WTC11 (cell line): ENCODE measurements around the gene CADM1. TPM values are rescaled to one million over a fixed set of nuclear protein-coding genes. Genes with fewer than 3 reads are reported as not detected.

Experiments
- ATAC-seq: fragments of 200-7000 bp; cut with Tn5 transposase; 2 replicates; pipeline ENCODE4 v1.10.0; 2021; ENCODE audit warnings: mild to moderate bottlenecking, moderate library complexity
- CTCF ChIA-PET: fragments of 300-600 bp; sonication (Branson Sonifier 250); formaldehyde crosslinking; loops from one replicate; lab custom pipeline; 2021; ENCODE audit warnings: antibody characterized with exemption; lab: Charles Lee
- POLR2A ChIA-PET: fragments of 350-600 bp; sonication (Branson Sonifier 250); formaldehyde crosslinking; loops from one replicate; lab custom pipeline; 2021; ENCODE audit warnings: antibody characterized with exemption; lab: Charles Lee
- DNase-seq: peaks from one replicate; pipeline ENCODE4 v3.0.0; 2021; ENCODE audit warnings: low spot score
- H3K27ac Mint-ChIP-seq: 2 replicates; pipeline ENCODE4 v1.8.0; 2021; ENCODE audit warnings: mixed read lengths
- H3K27me3 Mint-ChIP-seq: 2 replicates; pipeline ENCODE4 v1.8.0; 2021; ENCODE audit warnings: low read depth, mild to moderate bottlenecking, moderate library complexity, mixed read lengths
- H3K36me3 Mint-ChIP-seq: 2 replicates; pipeline ENCODE4 v1.8.0; 2021; ENCODE audit warnings: mixed read lengths
- H3K4me1 Mint-ChIP-seq: 2 replicates; pipeline ENCODE4 v1.8.0; 2022; ENCODE audit warnings: mixed read lengths
- H3K4me3 Mint-ChIP-seq: 2 replicates; pipeline ENCODE4 v1.8.0; 2021; ENCODE audit warnings: mild to moderate bottlenecking, moderate library complexity, mixed read lengths
- H3K9me3 Mint-ChIP-seq: 2 replicates; pipeline ENCODE4 v1.8.0; 2021; ENCODE audit warnings: mixed read lengths
- CDX4 ChIP-seq: fragments of 250-450 bp; sonication (Bioruptor Pico); IDR thresholded peaks from 2 replicates; pipeline ENCODE4 v1.9.0; 2021; ENCODE audit warnings: moderate library complexity, mild to moderate bottlenecking, inconsistent platforms, borderline replicate concordance
- ESRRA ChIP-seq: sonication (generic); formaldehyde crosslinking; IDR thresholded peaks from 2 replicates; pipeline ENCODE4 v1.8.1; 2022; ENCODE audit warnings: mild to moderate bottlenecking, missing genetic modification reagents, borderline replicate concordance
- HMGA2 ChIP-seq: fragments of 250-450 bp; sonication (Bioruptor Pico); IDR thresholded peaks from 2 replicates; pipeline ENCODE4 v1.4.0; 2021; ENCODE audit warnings: mild to moderate bottlenecking, moderate library complexity
- NFATC4 ChIP-seq: fragments of 250-450 bp; sonication (Bioruptor Pico); IDR thresholded peaks from 2 replicates; pipeline ENCODE4 v1.9.0; 2021; ENCODE audit warnings: mild to moderate bottlenecking
- NR1H2 ChIP-seq: sonication (generic); formaldehyde crosslinking; IDR thresholded peaks from 2 replicates; pipeline ENCODE4 v1.9.0; 2021; ENCODE audit warnings: mild to moderate bottlenecking, moderate library complexity, missing genetic modification reagents
- NR3C1 ChIP-seq: sonication (generic); formaldehyde crosslinking; conservative IDR thresholded peaks from 2 replicates; pipeline ENCODE4 v1.8.1; 2023; ENCODE audit warnings: low read depth, mild to moderate bottlenecking, missing genetic modification reagents
- PRDM15 ChIP-seq: sonication (generic); formaldehyde crosslinking; IDR thresholded peaks from 2 replicates; pipeline ENCODE4 v1.8.0; 2022; ENCODE audit warnings: missing genetic modification reagents
- TCF7 ChIP-seq: sonication (generic); formaldehyde crosslinking; IDR thresholded peaks from 2 replicates; pipeline ENCODE4 v1.8.0; 2022; ENCODE audit warnings: mild to moderate bottlenecking, low read depth, missing genetic modification reagents, moderate library complexity
- ZNF396 ChIP-seq: fragments of 250-450 bp; sonication (Bioruptor Pico); IDR thresholded peaks from 2 replicates; pipeline ENCODE4 v1.8.0; 2021; ENCODE audit warnings: mild to moderate bottlenecking, moderate library complexity, borderline replicate concordance
- ZNF416 ChIP-seq: fragments of 250-450 bp; sonication (Bioruptor Pico); IDR thresholded peaks from 2 replicates; pipeline ENCODE4 v1.9.0; 2021; ENCODE audit warnings: mild to moderate bottlenecking, inconsistent platforms
- total RNA-seq: library from RNA; stranded (reverse); gene quantifications from 3 replicates; pipeline ENCODE4 v1.2.3, GENCODE V29; 2021
- TF ChIP-seq, protein P1 (sequence below): sonication (generic); formaldehyde crosslinking; IDR thresholded peaks from 2 replicates; pipeline ENCODE4 v1.8.1; 2023; ENCODE audit warnings: mild to moderate bottlenecking, moderate library complexity, missing genetic modification reagents
- TF ChIP-seq, protein P2 (sequence below): sonication (generic); formaldehyde crosslinking; IDR thresholded peaks from 2 replicates; pipeline ENCODE4 v1.8.0; 2023; ENCODE audit warnings: missing genetic modification reagents, mild to moderate bottlenecking, borderline replicate concordance
- TF ChIP-seq, protein P3 (sequence below): sonication (generic); formaldehyde crosslinking; conservative IDR thresholded peaks from 2 replicates; pipeline ENCODE4 v1.8.1; 2023; ENCODE audit warnings: mild to moderate bottlenecking, low read depth, missing genetic modification reagents, moderate library complexity
- TF ChIP-seq, protein P4 (sequence below): sonication (generic); formaldehyde crosslinking; IDR thresholded peaks from 2 replicates; pipeline ENCODE4 v1.8.1; 2022; ENCODE audit warnings: low read depth, mild to moderate bottlenecking, moderate library complexity, missing genetic modification reagents, borderline replicate concordance

CADM1 gene
- total RNA-seq, 1 experiment from 2014 or later = 26.8 TPM

DNA sequence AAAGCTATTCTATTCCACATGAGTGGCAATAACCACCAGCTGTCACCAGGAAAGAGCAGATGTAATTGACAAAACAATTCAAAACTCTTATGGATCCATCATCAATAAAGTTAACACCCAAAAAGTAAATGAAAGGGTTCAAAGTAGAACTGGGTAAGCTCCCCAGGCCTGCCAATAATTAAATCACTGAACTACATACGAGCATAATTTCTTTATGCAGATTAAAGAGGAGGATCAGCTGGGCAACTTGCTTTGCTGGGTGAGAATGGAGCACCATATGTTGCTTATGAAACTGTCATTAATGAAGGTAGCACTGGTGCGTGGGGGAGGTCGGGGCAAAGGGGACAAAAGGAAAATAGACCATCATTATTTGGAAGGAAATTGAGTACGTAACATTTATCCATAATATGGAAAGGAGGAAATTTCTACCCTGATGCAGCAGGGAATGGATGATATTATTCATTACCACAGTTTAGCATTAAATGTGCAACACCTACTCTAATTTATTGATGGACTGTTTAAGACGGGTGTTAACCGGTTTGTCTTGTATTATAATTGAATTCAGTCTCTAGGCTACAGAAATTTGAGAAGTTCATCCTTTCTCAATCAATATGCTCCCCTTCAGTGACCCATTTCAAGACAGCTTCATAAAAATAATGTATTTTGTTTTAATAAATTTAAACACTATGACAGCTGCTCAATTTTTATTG, 315.9 kb downstream of the CADM1 start (continued):
- TF ChIP-seq, protein P1, sequence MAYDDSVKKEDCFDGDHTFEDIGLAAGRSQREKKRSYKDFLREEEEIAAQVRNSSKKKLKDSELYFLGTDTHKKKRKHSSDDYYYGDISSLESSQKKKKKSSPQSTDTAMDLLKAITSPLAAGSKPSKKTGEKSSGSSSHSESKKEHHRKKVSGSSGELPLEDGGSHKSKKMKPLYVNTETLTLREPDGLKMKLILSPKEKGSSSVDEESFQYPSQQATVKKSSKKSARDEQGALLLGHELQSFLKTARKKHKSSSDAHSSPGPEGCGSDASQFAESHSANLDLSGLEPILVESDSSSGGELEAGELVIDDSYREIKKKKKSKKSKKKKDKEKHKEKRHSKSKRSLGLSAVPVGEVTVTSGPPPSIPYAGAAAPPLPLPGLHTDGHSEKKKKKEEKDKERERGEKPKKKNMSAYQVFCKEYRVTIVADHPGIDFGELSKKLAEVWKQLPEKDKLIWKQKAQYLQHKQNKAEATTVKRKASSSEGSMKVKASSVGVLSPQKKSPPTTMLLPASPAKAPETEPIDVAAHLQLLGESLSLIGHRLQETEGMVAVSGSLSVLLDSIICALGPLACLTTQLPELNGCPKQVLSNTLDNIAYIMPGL = no peak
- TF ChIP-seq NFATC4 (no peak), PRDM15 (no peak)

GRCh38 chr11:115185931-115186330, 318.3 kb downstream of the CADM1 start:
- H3K9me3 Mint-ChIP-seq = no peaks in the 10 kb centered on the region
- no peak for DNase-seq
- no peak for ATAC-seq
- no peak overlapping the region for H3K4me3 Mint-ChIP-seq
- ChIA-PET POLR2A (no interaction called here), CTCF (no interaction called here)
- no peaks in the 10 kb centered on the region for H3K36me3 Mint-ChIP-seq
- peaks cover 3% of the 10 kb centered on the region; the same call in 1 of the 2 replicates for H3K27me3 Mint-ChIP-seq
- H3K4me1 Mint-ChIP-seq = peaks cover 9% of the 10 kb centered on the region; the same call in 1 of the 2 replicates
- TF ChIP-seq NR1H2 (CRISPR knock-in tag) (no peak), ZNF416 (CRISPR knock-in tag) (no peak), CDX4 (CRISPR knock-in tag) (no peak)
- TF ChIP-seq, protein P2, sequence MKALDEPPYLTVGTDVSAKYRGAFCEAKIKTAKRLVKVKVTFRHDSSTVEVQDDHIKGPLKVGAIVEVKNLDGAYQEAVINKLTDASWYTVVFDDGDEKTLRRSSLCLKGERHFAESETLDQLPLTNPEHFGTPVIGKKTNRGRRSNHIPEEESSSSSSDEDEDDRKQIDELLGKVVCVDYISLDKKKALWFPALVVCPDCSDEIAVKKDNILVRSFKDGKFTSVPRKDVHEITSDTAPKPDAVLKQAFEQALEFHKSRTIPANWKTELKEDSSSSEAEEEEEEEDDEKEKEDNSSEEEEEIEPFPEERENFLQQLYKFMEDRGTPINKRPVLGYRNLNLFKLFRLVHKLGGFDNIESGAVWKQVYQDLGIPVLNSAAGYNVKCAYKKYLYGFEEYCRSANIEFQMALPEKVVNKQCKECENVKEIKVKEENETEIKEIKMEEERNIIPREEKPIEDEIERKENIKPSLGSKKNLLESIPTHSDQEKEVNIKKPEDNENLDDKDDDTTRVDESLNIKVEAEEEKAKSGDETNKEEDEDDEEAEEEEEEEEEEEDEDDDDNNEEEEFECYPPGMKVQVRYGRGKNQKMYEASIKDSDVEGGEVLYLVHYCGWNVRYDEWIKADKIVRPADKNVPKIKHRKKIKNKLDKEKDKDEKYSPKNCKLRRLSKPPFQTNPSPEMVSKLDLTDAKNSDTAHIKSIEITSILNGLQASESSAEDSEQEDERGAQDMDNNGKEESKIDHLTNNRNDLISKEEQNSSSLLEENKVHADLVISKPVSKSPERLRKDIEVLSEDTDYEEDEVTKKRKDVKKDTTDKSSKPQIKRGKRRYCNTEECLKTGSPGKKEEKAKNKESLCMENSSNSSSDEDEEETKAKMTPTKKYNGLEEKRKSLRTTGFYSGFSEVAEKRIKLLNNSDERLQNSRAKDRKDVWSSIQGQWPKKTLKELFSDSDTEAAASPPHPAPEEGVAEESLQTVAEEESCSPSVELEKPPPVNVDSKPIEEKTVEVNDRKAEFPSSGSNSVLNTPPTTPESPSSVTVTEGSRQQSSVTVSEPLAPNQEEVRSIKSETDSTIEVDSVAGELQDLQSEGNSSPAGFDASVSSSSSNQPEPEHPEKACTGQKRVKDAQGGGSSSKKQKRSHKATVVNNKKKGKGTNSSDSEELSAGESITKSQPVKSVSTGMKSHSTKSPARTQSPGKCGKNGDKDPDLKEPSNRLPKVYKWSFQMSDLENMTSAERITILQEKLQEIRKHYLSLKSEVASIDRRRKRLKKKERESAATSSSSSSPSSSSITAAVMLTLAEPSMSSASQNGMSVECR (CRISPR knock-in tag) = no peak
- TF ChIP-seq, all 79 proteins: peak for 0
- H3K27ac Mint-ChIP-seq = no peak overlapping the region

DNA sequence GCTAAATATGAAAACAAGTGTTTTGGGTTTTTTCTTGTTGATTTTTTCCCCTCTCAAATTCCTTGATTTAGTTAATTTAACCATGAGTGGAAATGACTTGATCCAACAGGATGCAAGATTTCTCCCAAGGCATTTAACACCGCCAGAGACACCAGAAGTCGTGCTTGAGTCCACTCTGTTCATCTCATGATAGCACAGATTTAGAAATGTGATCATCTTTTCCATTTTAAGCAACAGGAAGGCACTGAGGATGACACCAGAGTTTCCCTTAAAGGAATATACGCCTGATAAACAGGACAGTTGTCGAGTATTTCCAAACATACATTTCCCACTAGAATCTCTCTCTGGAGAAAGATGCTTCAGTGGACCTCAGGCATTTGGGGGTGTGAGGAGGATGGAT, 318.7 kb downstream of the CADM1 start:
- POLR2A ChIA-PET = no interaction called here
- H3K4me3 Mint-ChIP-seq = no peak overlapping the region
- TF ChIP-seq, protein P3, sequence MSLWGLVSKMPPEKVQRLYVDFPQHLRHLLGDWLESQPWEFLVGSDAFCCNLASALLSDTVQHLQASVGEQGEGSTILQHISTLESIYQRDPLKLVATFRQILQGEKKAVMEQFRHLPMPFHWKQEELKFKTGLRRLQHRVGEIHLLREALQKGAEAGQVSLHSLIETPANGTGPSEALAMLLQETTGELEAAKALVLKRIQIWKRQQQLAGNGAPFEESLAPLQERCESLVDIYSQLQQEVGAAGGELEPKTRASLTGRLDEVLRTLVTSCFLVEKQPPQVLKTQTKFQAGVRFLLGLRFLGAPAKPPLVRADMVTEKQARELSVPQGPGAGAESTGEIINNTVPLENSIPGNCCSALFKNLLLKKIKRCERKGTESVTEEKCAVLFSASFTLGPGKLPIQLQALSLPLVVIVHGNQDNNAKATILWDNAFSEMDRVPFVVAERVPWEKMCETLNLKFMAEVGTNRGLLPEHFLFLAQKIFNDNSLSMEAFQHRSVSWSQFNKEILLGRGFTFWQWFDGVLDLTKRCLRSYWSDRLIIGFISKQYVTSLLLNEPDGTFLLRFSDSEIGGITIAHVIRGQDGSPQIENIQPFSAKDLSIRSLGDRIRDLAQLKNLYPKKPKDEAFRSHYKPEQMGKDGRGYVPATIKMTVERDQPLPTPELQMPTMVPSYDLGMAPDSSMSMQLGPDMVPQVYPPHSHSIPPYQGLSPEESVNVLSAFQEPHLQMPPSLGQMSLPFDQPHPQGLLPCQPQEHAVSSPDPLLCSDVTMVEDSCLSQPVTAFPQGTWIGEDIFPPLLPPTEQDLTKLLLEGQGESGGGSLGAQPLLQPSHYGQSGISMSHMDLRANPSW = no peak
- TF ChIP-seq, protein P4, sequence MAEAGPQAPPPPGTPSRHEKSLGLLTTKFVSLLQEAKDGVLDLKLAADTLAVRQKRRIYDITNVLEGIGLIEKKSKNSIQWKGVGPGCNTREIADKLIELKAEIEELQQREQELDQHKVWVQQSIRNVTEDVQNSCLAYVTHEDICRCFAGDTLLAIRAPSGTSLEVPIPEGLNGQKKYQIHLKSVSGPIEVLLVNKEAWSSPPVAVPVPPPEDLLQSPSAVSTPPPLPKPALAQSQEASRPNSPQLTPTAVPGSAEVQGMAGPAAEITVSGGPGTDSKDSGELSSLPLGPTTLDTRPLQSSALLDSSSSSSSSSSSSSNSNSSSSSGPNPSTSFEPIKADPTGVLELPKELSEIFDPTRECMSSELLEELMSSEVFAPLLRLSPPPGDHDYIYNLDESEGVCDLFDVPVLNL (CRISPR knock-in tag) = no peak
- TF ChIP-seq TCF7 (CRISPR knock-in tag) = no peak
- no peak for TF ChIP-seq NR3C1
- TF ChIP-seq ZNF396 = no peak
- TF ChIP-seq ESRRA = no peak
- TF ChIP-seq HMGA2 (CRISPR knock-in tag) = no peak
- TF ChIP-seq NR1H2 (CRISPR knock-in tag) = no peak

More for the DNA sequence above, 318.7 kb downstream of the CADM1 start:
- no peaks in the 10 kb centered on the region for H3K36me3 Mint-ChIP-seq
- H3K27me3 Mint-ChIP-seq = peaks cover 3% of the 10 kb centered on the region; the same call in 1 of the 2 replicates
- no peak overlapping the region for H3K27ac Mint-ChIP-seq
- no peaks in the 10 kb centered on the region for H3K9me3 Mint-ChIP-seq
- DNase-seq = no peak
- CTCF ChIA-PET = no interaction called here
- no peak for ATAC-seq
- peaks cover 5% of the 10 kb centered on the region; the same call in 1 of the 2 replicates for H3K4me1 Mint-ChIP-seq
